NCI-H2196 treated with DMSO at 0.1 percent for 48 hours (cell line): ENCODE measurements around the gene PRG3.

Source experiments
- DNase-seq: peaks from one replicate; lab custom pipeline; 2025; ENCODE audit not compliant: unreplicated experiment; lab: John Stamatoyannopoulos, UW

PRG3 gene

GRCh38 chr11:57391539-57391938 is 10.6 kb upstream of the PRG3 start:
- DNase-seq = no peak

DNA sequence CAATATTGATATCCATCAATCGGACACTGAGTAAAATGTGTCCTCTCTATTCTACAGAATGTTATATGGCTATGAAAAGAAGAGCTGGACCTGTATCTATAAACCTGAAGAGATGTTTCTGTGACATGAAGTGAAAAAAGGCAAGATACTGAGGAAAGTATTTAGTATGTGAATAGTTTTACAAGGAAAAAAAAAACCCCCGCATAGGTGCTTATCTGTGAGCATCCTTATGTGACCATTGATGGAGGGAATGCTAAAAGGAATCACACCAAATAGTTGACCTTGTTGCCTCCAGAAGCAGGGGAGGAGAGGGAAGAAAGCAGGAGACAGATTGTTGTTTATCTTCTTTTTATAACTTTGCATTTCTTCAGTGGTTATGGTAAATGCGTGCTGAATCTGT is 10.2 kb upstream of the PRG3 start:
- DNase-seq = no peak

- no peak for DNase-seq
Observed at GRCh38 chr11:57390535-57390934, 9.6 kb upstream of the PRG3 start, which contains the start of gene PRG2. Gene PRG2, minus strand, starts transcription at chr11:57390650. Its CDS starts 706 bp downstream, at chr11:57389944.

- DNase-seq = no peak
Observed at GRCh38 chr11:57387289-57388030, 6.5 kb upstream of the PRG3 start.

DNA sequence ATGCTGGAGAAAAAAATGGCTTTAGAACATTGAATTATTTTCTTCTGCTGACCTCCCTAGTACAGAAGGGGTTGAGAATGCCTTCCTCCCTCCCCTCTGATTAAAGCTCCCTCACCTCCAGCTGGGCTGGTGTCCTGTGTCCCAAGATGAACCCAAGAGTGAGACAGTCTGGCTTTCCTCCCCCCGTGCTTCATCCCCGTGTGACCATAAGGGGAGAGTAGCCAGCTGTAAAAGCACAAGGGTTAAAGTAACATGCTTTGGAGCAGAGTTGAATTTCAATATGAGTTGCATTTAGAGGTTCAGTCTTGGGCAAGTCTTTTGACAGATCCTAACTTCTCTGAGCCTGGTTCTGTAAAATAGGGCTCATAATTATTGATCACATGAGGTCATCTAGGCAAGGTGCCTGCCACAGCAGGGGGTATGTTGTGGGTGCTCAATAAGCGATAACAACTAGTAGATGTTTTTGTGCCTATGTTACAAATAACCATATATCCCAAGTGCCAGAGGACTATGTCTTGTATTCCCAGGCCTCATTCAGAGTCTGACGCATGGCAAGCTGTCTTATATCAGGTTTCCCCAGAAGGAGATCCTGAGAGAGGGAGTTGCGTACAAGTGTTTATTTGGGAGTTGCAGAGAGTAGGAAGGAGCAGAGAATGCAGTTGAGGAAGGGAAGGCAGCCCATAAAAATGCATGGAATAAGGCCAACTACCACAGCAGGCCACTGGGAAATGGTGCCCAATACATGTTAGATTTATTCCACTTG is 5.4 kb upstream of the PRG3 start:
- DNase-seq = no peak

DNA sequence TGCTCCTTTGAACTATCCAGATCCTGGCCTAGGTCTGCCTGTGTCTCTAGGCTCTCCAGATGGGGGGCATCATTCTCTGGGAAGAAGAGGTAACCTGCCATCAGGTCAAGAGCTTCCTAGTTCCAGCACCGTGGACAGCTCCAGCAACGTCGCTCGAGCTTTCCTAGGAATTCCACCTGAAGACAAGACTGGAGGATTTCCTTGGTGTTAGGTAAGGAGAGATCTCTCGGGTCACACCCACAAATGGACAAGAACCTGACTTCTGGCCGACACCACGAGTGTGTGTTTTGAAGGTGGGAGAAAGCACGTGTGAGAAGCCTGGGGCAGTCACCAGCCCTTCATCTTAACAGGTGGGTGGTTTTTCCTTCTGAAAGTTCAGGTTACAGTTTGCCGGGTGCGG is 1.2 kb downstream of the PRG3 start:
- DNase-seq = no peak

- no peak for DNase-seq
Observed at GRCh38 chr11:57378186-57378585, 2.8 kb downstream of the PRG3 start.

- DNase-seq = no peak
Observed at GRCh38 chr11:57377107-57377506, 3.8 kb downstream of the PRG3 start.

DNA sequence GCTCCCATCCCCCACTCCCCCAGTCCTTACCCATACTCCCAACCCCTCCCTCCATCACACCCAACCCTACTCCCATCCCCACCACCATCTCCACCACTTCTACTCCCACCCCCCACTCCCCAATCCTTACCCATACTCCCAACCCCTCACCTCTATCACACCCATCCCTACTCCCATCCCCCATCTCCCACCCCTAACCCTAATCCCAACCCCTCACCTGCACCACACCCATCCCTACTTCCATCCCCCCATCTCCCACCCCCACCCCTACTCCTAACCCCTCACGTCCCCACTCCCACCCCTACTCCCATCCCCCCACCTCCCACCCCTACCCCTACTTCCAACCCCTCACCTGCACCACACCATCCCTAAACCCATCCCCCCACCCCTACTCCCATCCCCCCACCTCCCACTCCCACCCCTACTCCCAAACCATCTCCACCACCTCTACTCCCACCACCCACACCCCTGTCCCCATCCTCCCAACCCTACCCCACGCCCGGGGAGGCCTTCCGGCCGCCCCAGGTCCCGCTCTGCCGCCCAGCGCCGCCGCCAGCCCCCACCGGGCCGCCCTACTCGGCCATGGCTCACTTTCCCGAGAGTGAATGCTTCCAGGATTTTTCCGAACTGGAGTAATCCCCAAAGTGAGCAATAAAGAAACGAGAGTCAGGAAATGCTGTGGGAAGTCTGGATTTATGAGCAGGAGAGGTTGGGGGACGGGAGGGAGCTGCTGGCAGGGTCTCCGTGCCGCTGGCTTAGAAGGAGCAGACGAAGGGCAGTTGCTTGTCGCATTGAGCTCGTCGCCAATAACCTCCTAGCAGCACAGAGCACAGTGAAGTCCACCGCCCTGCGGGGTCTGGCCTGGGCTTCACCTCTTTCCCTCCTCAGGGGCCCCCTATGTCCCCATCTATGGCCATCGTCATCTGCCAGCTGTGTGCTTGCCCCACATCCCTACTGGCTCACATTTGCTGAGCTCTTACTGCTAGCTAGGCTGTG is 4.6 kb downstream of the PRG3 start:
- DNase-seq = no peak

DNA sequence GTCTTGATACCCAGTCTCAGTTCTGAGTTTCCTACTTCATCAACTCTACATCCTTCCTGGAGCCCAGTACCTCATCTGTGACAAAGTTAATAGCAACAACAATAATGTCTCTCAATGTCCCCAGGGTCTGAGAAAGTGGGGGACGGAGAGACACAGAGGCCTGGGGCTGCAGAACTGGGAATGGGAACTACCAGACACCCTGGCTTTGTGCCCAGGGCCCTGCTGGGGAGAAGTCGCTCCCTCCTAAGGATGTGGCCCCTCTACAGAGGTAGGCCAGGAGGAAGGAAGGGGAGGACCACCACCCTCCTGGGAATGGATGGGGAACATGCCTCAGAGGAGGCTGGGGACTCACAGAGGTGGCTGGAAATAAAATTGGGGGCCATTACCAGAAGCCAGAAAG is 5.5 kb downstream of the PRG3 start:
- DNase-seq = no peak

DNA sequence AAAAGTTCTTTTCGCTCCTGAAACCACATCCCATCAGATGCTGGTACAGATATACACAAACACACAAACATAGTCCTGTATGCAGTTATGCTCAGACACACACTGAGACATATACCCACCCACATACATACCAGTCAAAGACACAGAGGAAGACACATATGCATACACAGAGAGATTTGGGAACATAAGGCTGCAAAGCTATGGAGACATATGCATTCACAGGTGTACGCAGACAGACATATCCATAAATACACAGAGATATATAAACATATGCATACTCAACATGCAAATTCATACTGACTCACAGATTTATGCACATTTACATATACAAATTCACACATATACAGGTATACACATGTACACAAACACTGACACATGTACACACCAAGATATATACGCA is 6.0 kb downstream of the PRG3 start:
- DNase-seq = no peak

GRCh38 chr11:57373146-57373545 is 7.8 kb downstream of the PRG3 start:
- no peak for DNase-seq

GRCh38 chr11:57370941-57371340 is 10.0 kb downstream of the PRG3 start:
- no peak for DNase-seq

- DNase-seq = no peak
Observed at GRCh38 chr11:57370251-57370650, 10.7 kb downstream of the PRG3 start.

- no peak for DNase-seq
Observed at GRCh38 chr11:57368845-57369232, 12.1 kb downstream of the PRG3 start.

- DNase-seq = peak; percentile 16
Observed at GRCh38 chr11:57368106-57368844, 12.7 kb downstream of the PRG3 start.

GRCh38 chr11:57364851-57365660 is 15.9 kb downstream of the PRG3 start:
- no peak for DNase-seq

DNA sequence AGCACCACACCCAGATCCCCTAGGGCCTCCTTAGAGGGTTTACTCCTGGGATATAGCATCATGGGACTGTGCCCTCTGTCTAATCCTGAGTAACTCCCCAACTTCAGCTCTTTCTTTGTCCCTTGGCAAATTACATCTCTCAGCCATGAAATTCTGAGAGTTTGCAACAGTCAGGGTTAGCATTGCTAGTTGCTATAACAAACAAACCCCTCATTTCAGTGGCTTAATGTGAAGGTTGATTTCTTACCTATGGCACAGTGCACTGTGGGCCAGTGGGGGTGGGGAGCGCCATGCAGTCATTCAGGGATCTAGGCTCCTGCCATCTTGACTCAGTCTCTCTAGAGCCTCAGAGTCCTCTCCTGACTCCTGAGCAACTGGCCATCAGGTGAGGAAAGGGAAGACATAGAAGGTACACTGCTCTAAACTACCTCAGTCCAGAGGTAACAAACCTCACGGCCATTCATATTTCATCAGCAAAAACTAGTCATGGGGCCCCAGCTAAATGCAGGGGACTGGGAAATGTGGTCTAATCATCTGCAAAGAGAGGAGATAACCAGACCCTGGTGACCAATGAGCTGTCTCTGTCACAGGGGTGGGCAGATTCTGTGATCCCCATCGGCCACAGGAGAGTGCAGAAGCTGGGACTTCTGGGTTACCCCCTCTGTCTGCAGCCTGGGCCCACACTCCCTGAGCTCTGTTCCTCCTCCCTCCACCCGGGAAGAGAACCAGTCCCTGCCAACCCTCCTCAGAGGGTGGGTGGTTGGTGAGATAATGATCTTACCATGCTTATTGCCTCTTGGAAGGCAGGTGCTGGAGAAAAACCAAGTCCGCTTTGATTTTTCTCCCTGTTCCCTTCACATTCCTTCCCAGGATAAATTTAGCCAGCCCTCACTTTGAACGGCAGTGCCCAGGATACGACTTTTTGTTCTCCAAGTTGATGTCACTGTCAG is 17.5 kb downstream of the PRG3 start:
- no peak for DNase-seq

DNA sequence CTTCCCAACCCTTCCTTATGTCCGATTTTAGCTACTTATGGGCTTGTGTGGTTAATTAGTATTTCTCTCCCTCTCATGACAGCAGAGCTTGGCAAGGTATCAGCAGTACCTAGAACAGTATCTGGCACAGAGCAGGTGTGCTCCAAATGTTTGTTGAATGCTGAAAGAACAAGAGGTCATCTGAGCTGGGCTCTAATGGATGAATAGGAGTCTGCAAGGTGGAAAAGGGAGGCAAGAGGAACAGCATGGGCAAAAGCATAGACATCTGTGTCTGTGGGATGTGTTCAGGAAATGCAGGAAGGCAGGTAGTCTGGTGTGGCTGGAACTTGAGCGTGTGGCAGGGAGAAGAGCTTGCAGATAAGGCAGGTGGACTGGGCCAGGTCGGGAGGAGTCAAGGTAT is 19.0 kb downstream of the PRG3 start:
- DNase-seq = no peak
